ENCODE results near the gene CCDC93. TPM values are rescaled to one million over a fixed set of nuclear protein-coding genes. Genes with fewer than 3 reads are reported as not detected.

CCDC93 gene
- polyA plus RNA-seq, 1 donor (not counting 4 experiments of a cell fraction or from before 2014, with no cell fraction given): 21.3 TPM

DNA sequence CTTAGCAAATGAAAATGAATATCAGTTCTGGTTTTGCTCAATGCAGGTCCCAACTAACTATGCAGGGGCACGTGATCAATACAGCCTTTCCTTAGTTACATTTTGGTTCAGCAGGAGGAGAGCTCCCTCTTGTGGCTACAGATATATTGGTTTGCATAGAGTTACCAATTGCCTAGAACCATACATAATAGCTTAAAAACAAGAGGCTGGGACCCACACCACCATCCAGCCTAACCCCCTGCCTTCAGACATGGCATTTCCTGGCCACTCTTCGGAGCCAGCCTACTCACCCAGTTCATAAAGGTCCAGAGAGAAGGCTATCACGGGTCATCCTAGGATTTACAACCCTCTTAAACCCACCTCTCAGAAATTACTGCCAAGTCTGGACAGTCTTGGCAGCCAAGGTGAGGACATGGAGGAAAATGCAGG, 10.5 kb downstream of the CCDC93 start:
- H3K4me3 ChIP-seq (ENCODE audit: control insufficient read depth in 2 of 3, extremely low read depth in 1 of 3, insufficient read depth in 2 of 3, low read depth in 1 of 3, low read length in 3 of 3): no peak overlapping the region
- no peak overlapping the region for H3K27ac ChIP-seq (ENCODE audit: control insufficient read depth, insufficient read depth, low read length)
- no peaks in the 10 kb centered on the region for H3K9me3 ChIP-seq (ENCODE audit: control insufficient read depth, low read depth, low read length)
- no peaks in the 10 kb centered on the region for H3K27me3 ChIP-seq (ENCODE audit: control insufficient read depth, extremely low read depth, insufficient read depth, low read length)
- TF ChIP-seq, protein P1, sequence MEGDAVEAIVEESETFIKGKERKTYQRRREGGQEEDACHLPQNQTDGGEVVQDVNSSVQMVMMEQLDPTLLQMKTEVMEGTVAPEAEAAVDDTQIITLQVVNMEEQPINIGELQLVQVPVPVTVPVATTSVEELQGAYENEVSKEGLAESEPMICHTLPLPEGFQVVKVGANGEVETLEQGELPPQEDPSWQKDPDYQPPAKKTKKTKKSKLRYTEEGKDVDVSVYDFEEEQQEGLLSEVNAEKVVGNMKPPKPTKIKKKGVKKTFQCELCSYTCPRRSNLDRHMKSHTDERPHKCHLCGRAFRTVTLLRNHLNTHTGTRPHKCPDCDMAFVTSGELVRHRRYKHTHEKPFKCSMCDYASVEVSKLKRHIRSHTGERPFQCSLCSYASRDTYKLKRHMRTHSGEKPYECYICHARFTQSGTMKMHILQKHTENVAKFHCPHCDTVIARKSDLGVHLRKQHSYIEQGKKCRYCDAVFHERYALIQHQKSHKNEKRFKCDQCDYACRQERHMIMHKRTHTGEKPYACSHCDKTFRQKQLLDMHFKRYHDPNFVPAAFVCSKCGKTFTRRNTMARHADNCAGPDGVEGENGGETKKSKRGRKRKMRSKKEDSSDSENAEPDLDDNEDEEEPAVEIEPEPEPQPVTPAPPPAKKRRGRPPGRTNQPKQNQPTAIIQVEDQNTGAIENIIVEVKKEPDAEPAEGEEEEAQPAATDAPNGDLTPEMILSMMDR (optimal IDR thresholded peaks at IDR 0.05 in 1 of 3, IDR thresholded peaks at IDR 0.05 in 1 of 3, conservative IDR thresholded peaks at IDR 0.05 in 1 of 3; ENCODE audit: extremely low read depth in 1 of 3, insufficient read depth in 2 of 3, low read length in 3 of 3): peak; percentile 66 to 84 (median 81)
- no peak for TF ChIP-seq EZH2 (IDR thresholded peaks at IDR 0.05; ENCODE audit: low read length)
- no peak overlapping the region for H3K9ac ChIP-seq (ENCODE audit: control insufficient read depth, extremely low read depth, insufficient read depth, low read length)
- H2AFZ ChIP-seq (ENCODE audit: control insufficient read depth, low read length): no peak overlapping the region
- peaks cover 4% of the 10 kb centered on the region for H3K4me1 ChIP-seq (ENCODE audit: control insufficient read depth, extremely low read depth, insufficient read depth, low read length)
- peaks cover 4% of the 10 kb centered on the region for H4K20me1 ChIP-seq (ENCODE audit: control insufficient read depth, extremely low read depth, insufficient read depth, low read length)
- no peaks in the 10 kb centered on the region for H3K9me1 ChIP-seq (ENCODE audit: control insufficient read depth, extremely low read depth, insufficient read depth, low read length)
- FAIRE-seq (peak; percentile 61), DNase-seq (ENCODE audit: low read depth, low spot score) (no peak)
- H3K36me3 ChIP-seq (ENCODE audit: control insufficient read depth in 2 of 2, extremely low read depth in 1 of 2, insufficient read depth in 2 of 2, low read length in 2 of 2): peaks cover 21 to 35% of the 10 kb centered on the region in 2 experiments
- peaks cover 9% of the 10 kb centered on the region for H3K79me2 ChIP-seq (ENCODE audit: control insufficient read depth, insufficient read depth, low read length)
- H3K4me2 ChIP-seq (ENCODE audit: control insufficient read depth, extremely low read depth, insufficient read depth, low read depth, low read length): no peak overlapping the region
- dilution Hi-C loops (cut with MboI; ENCODE audit: extremely low pct_ligation_motif_present, low sequenced_read_pairs): no loop called here

DNA sequence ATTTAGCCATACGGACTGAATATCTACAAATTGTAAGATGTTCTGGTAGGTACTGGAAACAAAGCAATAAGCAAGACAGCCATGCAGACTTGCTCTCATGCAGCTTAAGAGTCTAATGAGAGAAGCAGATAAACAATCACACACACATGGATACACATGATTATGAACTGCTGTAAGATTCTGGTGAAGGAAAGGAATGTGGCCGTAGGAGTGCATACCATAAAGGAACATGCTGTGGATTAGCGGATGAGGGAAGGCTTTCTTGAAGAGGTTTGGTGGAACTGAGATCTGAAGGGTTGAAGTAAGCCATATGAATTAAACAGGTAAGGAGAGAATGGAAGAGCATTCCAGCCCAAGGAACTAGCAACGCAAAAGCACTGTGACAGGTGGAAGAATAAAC, 13.8 kb downstream of the CCDC93 start:
- DNase-seq (ENCODE audit: low read depth, low spot score): no peak
- peaks cover 4% of the 10 kb centered on the region for H4K20me1 ChIP-seq (ENCODE audit: control insufficient read depth, extremely low read depth, insufficient read depth, low read length)
- FAIRE-seq: no peak
- H3K9me1 ChIP-seq (ENCODE audit: control insufficient read depth, extremely low read depth, insufficient read depth, low read length): no peaks in the 10 kb centered on the region
- H3K79me2 ChIP-seq (ENCODE audit: control insufficient read depth, insufficient read depth, low read length): peaks cover 6% of the 10 kb centered on the region
- H3K4me2 ChIP-seq (ENCODE audit: control insufficient read depth, extremely low read depth, insufficient read depth, low read depth, low read length): no peak overlapping the region
- no peaks in the 10 kb centered on the region for H3K27me3 ChIP-seq (ENCODE audit: control insufficient read depth, extremely low read depth, insufficient read depth, low read length)
- H3K36me3 ChIP-seq (ENCODE audit: control insufficient read depth in 2 of 2, extremely low read depth in 1 of 2, insufficient read depth in 2 of 2, low read length in 2 of 2): peaks cover 25 to 27% of the 10 kb centered on the region in 2 experiments
- TF ChIP-seq EZH2 (IDR thresholded peaks at IDR 0.05; ENCODE audit: low read length): no peak
- TF ChIP-seq, protein P1 (optimal IDR thresholded peaks at IDR 0.05 in 1 of 3, IDR thresholded peaks at IDR 0.05 in 1 of 3, conservative IDR thresholded peaks at IDR 0.05 in 1 of 3; ENCODE audit: extremely low read depth in 1 of 3, insufficient read depth in 2 of 3, low read length in 3 of 3): no peak
- no peaks in the 10 kb centered on the region for H3K9me3 ChIP-seq (ENCODE audit: control insufficient read depth, low read depth, low read length)
- dilution Hi-C loops (cut with MboI; ENCODE audit: extremely low pct_ligation_motif_present, low sequenced_read_pairs): no loop called here
- no peak overlapping the region for H2AFZ ChIP-seq (ENCODE audit: control insufficient read depth, low read length)
- no peak overlapping the region for H3K9ac ChIP-seq (ENCODE audit: control insufficient read depth, extremely low read depth, insufficient read depth, low read length)
- H3K4me3 ChIP-seq (ENCODE audit: control insufficient read depth in 2 of 3, extremely low read depth in 1 of 3, insufficient read depth in 2 of 3, low read depth in 1 of 3, low read length in 3 of 3): no peak overlapping the region
- peaks cover 4% of the 10 kb centered on the region for H3K4me1 ChIP-seq (ENCODE audit: control insufficient read depth, extremely low read depth, insufficient read depth, low read length)
- no peak overlapping the region for H3K27ac ChIP-seq (ENCODE audit: control insufficient read depth, insufficient read depth, low read length)
